Fibroblast of mammary gland (primary cell): ENCODE data around the gene SNN.

ENCODE experiments used
- DNase-seq: peaks from one replicate; pipeline ENCODE4 v3.0.0-alpha.2; 2010; ENCODE audit warnings: low read depth
- H3K4me3 ChIP-seq: 2 replicates; pipeline ENCODE4 v1.5.1; 2011; ENCODE audit warnings: low read depth, mild to moderate bottlenecking, low read length, moderate library complexity; ENCODE audit not compliant: control insufficient read depth
- CTCF ChIP-seq: conservative IDR thresholded peaks from 2 replicates; pipeline ENCODE4 v1.5.1; 2011; ENCODE audit warnings: low read depth, low read length, inconsistent platforms; ENCODE audit not compliant: control insufficient read depth, insufficient read depth

Gene SNN

GRCh38 chr16:11685844-11686618 lies 17.8 kb downstream of the SNN start:
- TF ChIP-seq CTCF: no peak
- no peak overlapping the region for H3K4me3 ChIP-seq
- no peak for DNase-seq

- no peak for TF ChIP-seq CTCF
- H3K4me3 ChIP-seq: no peak overlapping the region
- DNase-seq: no peak
Observed at GRCh38 chr16:11686713-11687380, 18.6 kb downstream of the SNN start.

GRCh38 chr16:11687601-11688519 lies 19.6 kb downstream of the SNN start:
- no peak for DNase-seq
- no peak overlapping the region for H3K4me3 ChIP-seq
- no peak for TF ChIP-seq CTCF

- no peak for DNase-seq
- TF ChIP-seq CTCF: no peak
- H3K4me3 ChIP-seq: no peak overlapping the region
Observed at GRCh38 chr16:11688520-11688886, 20.2 kb downstream of the SNN start.

GRCh38 chr16:11689031-11689840 lies 21.0 kb downstream of the SNN start:
- DNase-seq: peak; percentile 35
- H3K4me3 ChIP-seq: no peak overlapping the region
- TF ChIP-seq CTCF: no peak

- no peak overlapping the region for H3K4me3 ChIP-seq
- no peak for DNase-seq
- TF ChIP-seq CTCF: no peak
Observed at GRCh38 chr16:11691235-11691634, 23.0 kb downstream of the SNN start.
